ENCODE results near the gene PPP4R3A. TPM values are rescaled to one million over a fixed set of nuclear protein-coding genes. Genes with fewer than 3 reads are reported as not detected.

PPP4R3A gene
- total and polyA plus RNA-seq, 10 of the 15 experiments (the other 5 are each of a cell fraction or from before 2014, with no cell fraction given), result 19.4 to 97.8 (median 62.9) TPM

DNA sequence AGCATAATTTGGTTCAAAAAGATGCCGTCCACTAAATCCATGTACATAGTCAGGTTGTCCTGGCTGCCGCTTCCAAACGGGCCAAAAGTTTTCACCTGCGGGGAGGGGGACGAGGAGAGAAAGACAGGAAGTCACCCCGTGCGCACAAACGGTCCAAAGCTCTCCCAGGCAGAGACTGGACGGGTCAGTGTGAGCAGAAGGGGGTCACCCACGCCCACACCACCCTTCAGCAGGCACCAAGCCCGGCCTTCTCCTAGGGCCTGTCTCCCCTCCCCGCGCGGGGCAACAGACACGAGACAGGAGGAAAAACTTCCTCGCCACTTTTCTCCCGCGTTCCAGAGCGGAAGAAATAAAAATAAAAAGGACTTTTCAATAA lies 93.4 kb downstream of the PPP4R3A start (continued):
- TF ChIP-seq POLR2AphosphoS2 (IDR thresholded peaks at IDR 0.05; ENCODE audit: low read depth, low read length), result no peak
- TF ChIP-seq SMAD5 (IDR thresholded peaks at IDR 0.05; ENCODE audit: low read depth), result no peak

DNA sequence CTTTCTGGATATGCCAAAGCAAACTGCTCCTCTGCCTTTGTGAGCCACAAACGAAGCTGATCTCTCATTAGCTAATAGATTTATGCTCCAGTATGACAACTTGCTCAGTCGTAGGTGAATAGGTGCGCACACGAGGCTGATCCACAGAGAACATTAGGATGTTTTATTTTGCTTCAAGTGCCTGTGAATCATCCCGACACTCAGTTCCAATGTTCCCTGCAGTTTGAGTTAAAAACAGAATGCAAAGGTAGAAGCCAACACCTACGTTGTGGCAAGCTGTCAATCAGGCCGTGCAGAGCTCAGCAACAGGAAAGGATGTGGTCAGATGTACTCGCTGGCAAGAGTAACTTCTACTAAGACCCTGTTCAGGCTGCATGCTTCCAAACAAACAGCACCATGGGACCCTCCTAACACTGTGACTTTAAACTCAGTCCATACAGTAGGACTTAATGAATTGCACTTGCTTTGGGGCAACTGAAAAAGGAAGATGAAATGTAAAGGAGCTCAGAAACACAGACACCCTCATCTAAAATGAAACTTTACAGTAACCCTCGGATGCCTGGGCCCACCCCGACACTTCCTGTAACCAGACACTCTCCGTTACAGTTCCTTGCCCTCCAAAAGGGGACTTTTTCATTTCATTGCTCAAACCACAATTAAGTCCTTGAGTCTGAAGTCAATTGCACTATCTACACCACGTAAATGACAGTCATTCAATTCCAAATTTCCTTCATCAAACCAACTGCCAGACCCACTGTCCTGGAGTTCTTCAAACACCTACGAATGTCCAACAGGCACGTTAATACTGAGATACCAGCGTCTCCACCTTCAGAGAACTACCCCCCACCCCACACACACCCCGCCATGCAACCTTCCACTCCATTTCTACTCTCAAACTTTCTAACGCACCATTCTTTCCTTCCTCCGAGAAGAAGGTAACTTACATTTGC lies 94.0 kb downstream of the PPP4R3A start:
- in situ Hi-C loops (cut with MboI) (no loop called here), intact Hi-C loops (cut with micrococcal nuclease; ENCODE audit: unreplicated experiment) (loop anchor here (1.0 to 5.0 kb wide), 5 partner anchors 43 to 174 kb away; partner anchors contain the start of gene GPR68)
- Histone ChIP-seq H3K4me3 (peak overlapping the region; percentile 88), H3K79me2 (ENCODE audit: control insufficient read depth, insufficient read depth, low read length) (peaks cover 67% of the 10 kb centered on the region), H3K27ac (ENCODE audit: control insufficient read depth, insufficient read depth) (peak overlapping the region; percentile 100), H3K4me1 (ENCODE audit: control insufficient read depth, insufficient read depth, low read length) (peaks cover 29% of the 10 kb centered on the region), H3K9ac (ENCODE audit: control insufficient read depth, insufficient read depth, low read length) (peak overlapping the region; percentile 97), H3K9me3 (replicated peaks; ENCODE audit: control insufficient read depth, insufficient read depth, low read length) (no peaks in the 10 kb centered on the region), H4K20me1 (ENCODE audit: control insufficient read depth, insufficient read depth) (no peaks in the 10 kb centered on the region), H2AFZ (ENCODE audit: control insufficient read depth, low read depth, low read length) (peak overlapping the region; percentile 31), H3K4me2 (ENCODE audit: control insufficient read depth, insufficient read depth) (peak overlapping the region; percentile 92), H3K27me3 (replicated peaks in 1 of 2; ENCODE audit: control insufficient read depth in 2 of 2, insufficient read depth in 2 of 2, low read length in 1 of 2) (no peaks in the 10 kb centered on the region), H3K36me3 (ENCODE audit: control insufficient read depth in 2 of 2, insufficient read depth in 2 of 2, low read length in 1 of 2) (peaks cover 4 to 18% of the 10 kb centered on the region in 2 experiments; a peak in 2 of 4 replicates)
- ChIA-PET RAD21 (ENCODE audit: unreplicated experiment) (interaction anchor here (0.6 to 10.0 kb wide), 30 partner anchors 9 to 239 kb away, joined by 3 to 236 read pairs (median 6); no protein-coding TSS in a partner anchor), SMC1A (ENCODE audit: uncharacterized antibody, unreplicated experiment) (interaction anchor here (0.8 to 15.4 kb wide), 20 partner anchors 10 to 239 kb away, joined by 3 to 210 read pairs (median 10); partner anchors contain the start of gene GPR68), POLR2A (interaction anchor here (0.6 to 9.2 kb wide), 18 partner anchors 12 to 173 kb away, joined by 3 to 140 read pairs (median 6); no protein-coding TSS in a partner anchor), CTCF (interaction anchor here (0.7 to 19.0 kb wide), 16 partner anchors 15 to 227 kb away, joined by 3 to 242 read pairs (median 8); no protein-coding TSS in a partner anchor)
- DNase-seq (ENCODE audit: low read depth, low spot score) (peak; percentile 88), FAIRE-seq (peak; percentile 97), ATAC-seq (peak; percentile 72)
- 1% methylated on average over 18 of the region's 18 CpGs for WGBS (ENCODE audit: insufficient coverage, insufficient replicate concordance, low lambda C conversion rate, missing lambda C conversion rate)
- BruUV-seq (replicated peaks), result TSS peak; percentile 65
- TF ChIP-seq ZNF622 (IDR thresholded peaks at IDR 0.05), result no peak
- TF ChIP-seq, protein P1, sequence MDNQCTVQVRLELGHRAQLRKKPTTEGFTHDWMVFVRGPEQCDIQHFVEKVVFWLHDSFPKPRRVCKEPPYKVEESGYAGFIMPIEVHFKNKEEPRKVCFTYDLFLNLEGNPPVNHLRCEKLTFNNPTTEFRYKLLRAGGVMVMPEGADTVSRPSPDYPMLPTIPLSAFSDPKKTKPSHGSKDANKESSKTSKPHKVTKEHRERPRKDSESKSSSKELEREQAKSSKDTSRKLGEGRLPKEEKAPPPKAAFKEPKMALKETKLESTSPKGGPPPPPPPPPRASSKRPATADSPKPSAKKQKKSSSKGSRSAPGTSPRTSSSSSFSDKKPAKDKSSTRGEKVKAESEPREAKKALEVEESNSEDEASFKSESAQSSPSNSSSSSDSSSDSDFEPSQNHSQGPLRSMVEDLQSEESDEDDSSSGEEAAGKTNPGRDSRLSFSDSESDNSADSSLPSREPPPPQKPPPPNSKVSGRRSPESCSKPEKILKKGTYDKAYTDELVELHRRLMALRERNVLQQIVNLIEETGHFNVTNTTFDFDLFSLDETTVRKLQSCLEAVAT (IDR thresholded peaks at IDR 0.05), result peak; percentile 87
- no peak for TF ChIP-seq ZNF384 (IDR thresholded peaks at IDR 0.05; ENCODE audit: borderline replicate concordance, low read depth, low read length)
- peak; percentile 8; the same call in 1 of the 2 replicates for TF ChIP-seq EED (IDR thresholded peaks at IDR 0.05; ENCODE audit: low read depth)
- peak; percentile 69; the same call in 1 of the 2 replicates for TF ChIP-seq ZBED1 (IDR thresholded peaks at IDR 0.05; ENCODE audit: borderline replicate concordance)
- 0 out of 2 replicates have a peak, but pooled peaks have one; percentile 18 for TF ChIP-seq SIN3A (IDR thresholded peaks at IDR 0.05; ENCODE audit: low read depth, low read length)
- TF ChIP-seq NR2C1 (IDR thresholded peaks at IDR 0.05), result no peak
- TF ChIP-seq CBFB (IDR thresholded peaks at IDR 0.05; ENCODE audit: low read depth), result peak; percentile 89; the same call in 1 of the 2 replicates
- no peak for TF ChIP-seq BACH1 (IDR thresholded peaks at IDR 0.05; ENCODE audit: borderline replicate concordance)
- TF ChIP-seq, protein P2, sequence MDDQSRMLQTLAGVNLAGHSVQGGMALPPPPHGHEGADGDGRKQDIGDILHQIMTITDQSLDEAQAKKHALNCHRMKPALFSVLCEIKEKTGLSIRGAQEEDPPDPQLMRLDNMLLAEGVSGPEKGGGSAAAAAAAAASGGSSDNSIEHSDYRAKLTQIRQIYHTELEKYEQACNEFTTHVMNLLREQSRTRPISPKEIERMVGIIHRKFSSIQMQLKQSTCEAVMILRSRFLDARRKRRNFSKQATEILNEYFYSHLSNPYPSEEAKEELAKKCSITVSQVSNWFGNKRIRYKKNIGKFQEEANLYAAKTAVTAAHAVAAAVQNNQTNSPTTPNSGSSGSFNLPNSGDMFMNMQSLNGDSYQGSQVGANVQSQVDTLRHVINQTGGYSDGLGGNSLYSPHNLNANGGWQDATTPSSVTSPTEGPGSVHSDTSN (IDR thresholded peaks at IDR 0.05; ENCODE audit: insufficient replicate concordance, low read depth, low read length), result peak; percentile 95
- TF ChIP-seq GABPA (IDR thresholded peaks at IDR 0.05; ENCODE audit: low read depth), result peak; percentile 61; the same call in 1 of the 2 replicates
- peak; percentile 80 for TF ChIP-seq DPF2 (IDR thresholded peaks at IDR 0.05)
- TF ChIP-seq SMAD1 (IDR thresholded peaks at IDR 0.05; ENCODE audit: low read depth, partially characterized antibody), result no peak
- TF ChIP-seq, protein P3, sequence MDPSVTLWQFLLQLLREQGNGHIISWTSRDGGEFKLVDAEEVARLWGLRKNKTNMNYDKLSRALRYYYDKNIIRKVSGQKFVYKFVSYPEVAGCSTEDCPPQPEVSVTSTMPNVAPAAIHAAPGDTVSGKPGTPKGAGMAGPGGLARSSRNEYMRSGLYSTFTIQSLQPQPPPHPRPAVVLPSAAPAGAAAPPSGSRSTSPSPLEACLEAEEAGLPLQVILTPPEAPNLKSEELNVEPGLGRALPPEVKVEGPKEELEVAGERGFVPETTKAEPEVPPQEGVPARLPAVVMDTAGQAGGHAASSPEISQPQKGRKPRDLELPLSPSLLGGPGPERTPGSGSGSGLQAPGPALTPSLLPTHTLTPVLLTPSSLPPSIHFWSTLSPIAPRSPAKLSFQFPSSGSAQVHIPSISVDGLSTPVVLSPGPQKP (IDR thresholded peaks at IDR 0.05; ENCODE audit: low read depth, low read length), result no peak

Data from GM12878 (cell line).